Transverse colon (tissue), 4 donors: ENCODE results near the gene TRIM37. TPM values are rescaled to one million over a fixed set of nuclear protein-coding genes. Genes with fewer than 3 reads are reported as not detected.

Experiments used
- DNase-seq: peaks from one replicate; pipeline ENCODE4 v3.0.0-alpha.2; 2019
- H3K27ac ChIP-seq, 4 donors: fragments of 200-600 bp; sonication (generic); 2 replicates each; pipeline ENCODE4 v1.5.1; 2016 to 2018; ENCODE audit warnings: inconsistent platforms in 4 of 4
- H3K27me3 ChIP-seq: fragments of 200-600 bp; sonication (generic); 2 replicates; pipeline ENCODE4 v1.5.1; 2017; ENCODE audit warnings: inconsistent platforms
- H3K36me3 ChIP-seq, 4 donors: fragments of 200-600 bp; sonication (generic); 2 replicates each; pipeline ENCODE4 v1.5.1; 2017 to 2019; ENCODE audit warnings: inconsistent platforms in 4 of 4
- H3K4me1 ChIP-seq, 4 donors: fragments of 200-600 bp; sonication (generic); 2 replicates each; pipeline ENCODE4 v1.5.1; 2017 to 2020; ENCODE audit warnings: inconsistent platforms in 4 of 4
- H3K4me3 ChIP-seq, 4 donors: fragments of 200-600 bp; sonication (generic); 1 replicate in 1 of 4; 2 replicates in 3 of 4; pipeline versions ENCODE4 v1.5.1 to v1.6.1; 2017 to 2019; ENCODE audit warnings: inconsistent platforms in 4 of 4
- H3K9me3 ChIP-seq, 2 donors: fragments of 200-600 bp; sonication (generic); 2 replicates each; pipeline ENCODE4 v1.5.1; 2017 to 2019; ENCODE audit warnings: inconsistent platforms in 2 of 2
- CTCF ChIP-seq, 5 experiments: fragments of 200-600 bp in 3 of 5; fragments of 450-650 bp in 2 of 5; sonication (generic) in 3 of 5; IDR thresholded peaks; 1 replicate in 2 of 5; 2 replicates in 3 of 5; pipeline ENCODE4 v1.5.1; 2016 to 2017; ENCODE audit warnings: antibody characterized with exemption in 5 of 5, inconsistent platforms in 3 of 5, mild to moderate bottlenecking in 2 of 5, moderate library complexity in 1 of 5
- EP300 ChIP-seq: sonication (generic); formaldehyde crosslinking; IDR thresholded peaks from one replicate; pipeline ENCODE4 v1.6.1; 2017; ENCODE audit warnings: antibody characterized with exemption, low read depth
- POLR2A ChIP-seq: fragments of 450-650 bp; IDR thresholded peaks from one replicate; pipeline ENCODE4 v1.6.1; 2016; ENCODE audit warnings: antibody characterized with exemption, mild to moderate bottlenecking, moderate library complexity
- POLR2AphosphoS5 ChIP-seq, 3 donors: sonication (generic); formaldehyde crosslinking; IDR thresholded peaks; one replicate each; pipeline ENCODE4 v1.6.1; 2016; ENCODE audit warnings: antibody characterized with exemption in 3 of 3
- WGBS, 2 donors: methylation state at CpG; one replicate each; pipeline ENCODE4 v1.1.5; 2018; ENCODE audit warnings: low coverage in 1 of 2; 5-methylcytosine and 5-hydroxymethylcytosine counted together
- in situ Hi-C, 4 donors: fragments of 200-750 bp; cut with MboI; loops; one replicate each; pipeline versions ENCODE4 v1.15.0 to v1.15.1; 2017; ENCODE audit warnings: low sequenced_read_pairs in 3 of 4, low pct_ligation_motif_present in 1 of 4, low pct_unique_long_range_greater_than_20kb in 1 of 4
- intact Hi-C: fragments of 100-400 bp; cut with DNase I; formaldehyde crosslinking; loops from one replicate; pipeline ENCODE4 v1.15.1; 2023; ENCODE audit warnings: low total_unique reads
- total RNA-seq, 4 donors: library from RNA; depleted of rRNA; stranded (reverse); fragments of >200 nt; gene quantifications; one replicate each; pipeline ENCODE4 v1.1.0, GENCODE V29; 2016

The TRIM37 gene
- total RNA-seq, 4 donors from 2014 or later = 2.2 to 18.3 (median 14.7) TPM

GRCh38 chr17:58969612-58970011, 137.1 kb downstream of the TRIM37 start:
- Histone ChIP-seq H3K9me3 (no peaks in the 10 kb centered on the region), H3K4me1 (no peaks in the 10 kb centered on the region), H3K27ac (no peak overlapping the region), H3K4me3 (no peak overlapping the region), H3K36me3 (no peaks in the 10 kb centered on the region), H3K27me3 (no peaks in the 10 kb centered on the region)
- no peak for DNase-seq
- in situ Hi-C loops (no loop called here), intact Hi-C loops (no loop called here)
- TF ChIP-seq POLR2A (no peak), CTCF (IDR thresholded peaks at IDR 0.05) (no peak), EP300 (no peak), POLR2AphosphoS5 (IDR thresholded peaks at IDR 0.05) (no peak)
- 94 to 96% methylated on average over 3 to 4 of the region's 4 CpGs for WGBS, 2 donors

GRCh38 chr17:58969156-58969555, 137.5 kb downstream of the TRIM37 start:
- Histone ChIP-seq H3K36me3 (no peaks in the 10 kb centered on the region), H3K27ac (no peak overlapping the region), H3K27me3 (no peaks in the 10 kb centered on the region), H3K4me3 (no peak overlapping the region), H3K9me3 (no peaks in the 10 kb centered on the region), H3K4me1 (no peaks in the 10 kb centered on the region)
- WGBS, 2 donors = 36% methylated on average over 1 of the region's 1 CpG; no CpG with 5 or more reads in 1 of the 2 donors
- DNase-seq = no peak
- intact Hi-C loops = no loop called here
- TF ChIP-seq EP300 = no peak
- TF ChIP-seq POLR2A = no peak
- no peak for TF ChIP-seq POLR2AphosphoS5 (IDR thresholded peaks at IDR 0.05)
- no peak for TF ChIP-seq CTCF (IDR thresholded peaks at IDR 0.05)
- in situ Hi-C loops = no loop called here

GRCh38 chr17:58968426-58969061, 138.1 kb downstream of the TRIM37 start:
- no peak for DNase-seq
- Histone ChIP-seq H3K27me3 (no peaks in the 10 kb centered on the region), H3K4me1 (no peaks in the 10 kb centered on the region), H3K4me3 (no peak overlapping the region), H3K9me3 (no peaks in the 10 kb centered on the region), H3K36me3 (no peaks in the 10 kb centered on the region), H3K27ac (no peak overlapping the region)
- intact Hi-C loops (no loop called here), in situ Hi-C loops (no loop called here)
- WGBS, 2 donors = 82 to 85% methylated on average over 4 of the region's 4 CpGs
- no peak for TF ChIP-seq POLR2AphosphoS5 (IDR thresholded peaks at IDR 0.05)
- no peak for TF ChIP-seq POLR2A
- TF ChIP-seq EP300 = no peak
- no peak for TF ChIP-seq CTCF (IDR thresholded peaks at IDR 0.05)

GRCh38 chr17:58966208-58966607, 140.5 kb downstream of the TRIM37 start:
- no peaks in the 10 kb centered on the region for H3K9me3 ChIP-seq
- no peak for DNase-seq
- intact Hi-C loops = no loop called here
- H3K4me3 ChIP-seq = no peak overlapping the region
- no peaks in the 10 kb centered on the region for H3K36me3 ChIP-seq
- TF ChIP-seq POLR2A (no peak), EP300 (no peak), POLR2AphosphoS5 (IDR thresholded peaks at IDR 0.05) (no peak)
- 91 to 100% methylated on average over 2 to 3 of the region's 3 CpGs for WGBS, 2 donors
- no peaks in the 10 kb centered on the region for H3K4me1 ChIP-seq
- in situ Hi-C loops = no loop called here
- H3K27ac ChIP-seq = no peak overlapping the region
- H3K27me3 ChIP-seq = no peaks in the 10 kb centered on the region

GRCh38 chr17:58965221-58965620, 141.5 kb downstream of the TRIM37 start:
- 74 to 82% methylated on average over 3 of the region's 3 CpGs for WGBS, 2 donors
- no peak for DNase-seq
- no peaks in the 10 kb centered on the region for H3K4me1 ChIP-seq
- in situ Hi-C loops = no loop called here
- no peak overlapping the region for H3K4me3 ChIP-seq
- no peak overlapping the region for H3K27ac ChIP-seq
- intact Hi-C loops = no loop called here
- H3K27me3 ChIP-seq = no peaks in the 10 kb centered on the region
- H3K9me3 ChIP-seq = no peaks in the 10 kb centered on the region
- TF ChIP-seq POLR2A (no peak), EP300 (no peak), POLR2AphosphoS5 (IDR thresholded peaks at IDR 0.05) (no peak), CTCF (IDR thresholded peaks at IDR 0.05) (no peak)
- H3K36me3 ChIP-seq = no peaks in the 10 kb centered on the region
